H9 (cell line): ENCODE data around the gene FAM76A. TPM values are rescaled to one million over a fixed set of nuclear protein-coding genes. Genes with fewer than 3 reads are reported as not detected.
A peak's percentile ranks its signal among the peaks of the same experiment; 100 is the strongest.

ENCODE experiments used
- DNase-seq: peaks from one replicate; pipeline ENCODE4 v3.0.0-alpha.2; 2017
- H2AFZ ChIP-seq: one replicate; pipeline ENCODE4 v1.6.1; 2013; ENCODE audit warnings: mild to moderate bottlenecking, low read length, control low read depth, moderate library complexity
- H2AK5ac ChIP-seq: 2 replicates; pipeline ENCODE4 v1.6.1; 2013; ENCODE audit warnings: low read length, control low read depth, mixed read lengths; ENCODE audit not compliant: insufficient read length
- H2BK120ac ChIP-seq: one replicate; pipeline ENCODE4 v1.6.1; 2013; ENCODE audit warnings: low read depth, mild to moderate bottlenecking, low read length, control low read depth, inconsistent platforms; ENCODE audit not compliant: poor library complexity, severe bottlenecking
- H2BK12ac ChIP-seq: 2 replicates; pipeline ENCODE4 v1.6.1; 2013; ENCODE audit warnings: low read length, control low read depth, mixed read lengths, low read depth; ENCODE audit not compliant: insufficient read length
- H2BK15ac ChIP-seq: 2 replicates; pipeline ENCODE4 v1.6.1; 2013; ENCODE audit warnings: low read depth, low read length, control low read depth
- H2BK20ac ChIP-seq: one replicate; pipeline ENCODE4 v1.6.1; 2013; ENCODE audit warnings: low read depth, mild to moderate bottlenecking, low read length, control low read depth, inconsistent platforms; ENCODE audit not compliant: poor library complexity, severe bottlenecking
- H2BK5ac ChIP-seq: 2 replicates; pipeline ENCODE4 v1.6.1; 2013; ENCODE audit warnings: low read length, control low read depth, mixed read lengths; ENCODE audit not compliant: insufficient read length
- H3K14ac ChIP-seq: 2 replicates; pipeline ENCODE4 v1.6.1; 2013; ENCODE audit warnings: low read length, control low read depth; ENCODE audit not compliant: insufficient read depth
- H3K18ac ChIP-seq: 2 replicates; pipeline ENCODE4 v1.6.1; 2013; ENCODE audit warnings: low read depth, mild to moderate bottlenecking, mixed read lengths, low read length, control low read depth; ENCODE audit not compliant: insufficient read length
- H3K23ac ChIP-seq: 2 replicates; pipeline ENCODE4 v1.6.1; 2013; ENCODE audit warnings: low read length, control low read depth, mixed read lengths, low read depth; ENCODE audit not compliant: insufficient read length
- H3K23me2 ChIP-seq: 2 replicates; pipeline ENCODE4 v1.6.1; 2013; ENCODE audit warnings: low read depth, mild to moderate bottlenecking, mixed read lengths, low read length, control low read depth; ENCODE audit not compliant: insufficient read length, poor library complexity, severe bottlenecking
- H3K27ac ChIP-seq: 2 replicates; pipeline ENCODE4 v1.5.1; 2013; ENCODE audit warnings: low read length, control low read depth, mixed read lengths, low read depth; ENCODE audit not compliant: insufficient read length
- H3K27me3 ChIP-seq: 2 replicates; pipeline ENCODE4 v1.6.1; 2013; ENCODE audit warnings: low read length, control low read depth, inconsistent platforms; ENCODE audit not compliant: insufficient read depth
- H3K4ac ChIP-seq: 2 replicates; pipeline ENCODE4 v1.6.1; 2013; ENCODE audit warnings: low read depth, mild to moderate bottlenecking, control low read depth, inconsistent platforms, low read length, moderate library complexity
- H3K4me1 ChIP-seq: 2 replicates; pipeline ENCODE4 v1.6.1; 2013; ENCODE audit warnings: low read length, control low read depth, inconsistent platforms; ENCODE audit not compliant: insufficient read depth
- H3K4me2 ChIP-seq: 2 replicates; pipeline ENCODE4 v1.6.1; 2013; ENCODE audit warnings: low read length, control low read depth, mixed read lengths; ENCODE audit not compliant: insufficient read length, insufficient read depth
- H3K56ac ChIP-seq: 2 replicates; pipeline ENCODE4 v1.6.1; 2013; ENCODE audit warnings: low read depth, mild to moderate bottlenecking, mixed read lengths, low read length, control low read depth; ENCODE audit not compliant: insufficient read length
- H3K79me1 ChIP-seq: 2 replicates; pipeline ENCODE4 v1.6.1; 2013; ENCODE audit warnings: low read depth, mild to moderate bottlenecking, moderate library complexity, low read length, control low read depth, inconsistent platforms; ENCODE audit not compliant: insufficient read depth, poor library complexity, severe bottlenecking
- H3K79me2 ChIP-seq: 2 replicates; pipeline ENCODE4 v1.6.1; 2013; ENCODE audit warnings: low read length, control low read depth, inconsistent platforms; ENCODE audit not compliant: insufficient read depth
- H3K9ac ChIP-seq: 2 replicates; pipeline ENCODE4 v1.6.1; 2013; ENCODE audit warnings: low read length, control low read depth, mixed read lengths; ENCODE audit not compliant: insufficient read length; ENCODE audit errors: extremely low read depth
- H3K9me3 ChIP-seq: one replicate; pipeline ENCODE4 v1.6.1; 2013; ENCODE audit warnings: low read depth, low read length, inconsistent platforms; ENCODE audit not compliant: control insufficient read depth
- H3T11ph ChIP-seq: one replicate; pipeline ENCODE4 v1.6.1; 2013; ENCODE audit warnings: mild to moderate bottlenecking, low read length, control low read depth, inconsistent platforms
- H4K20me1 ChIP-seq: one replicate; pipeline ENCODE4 v1.6.1; 2013; ENCODE audit not compliant: control insufficient read depth, insufficient read length, insufficient read depth
- H4K5ac ChIP-seq: 2 replicates; pipeline ENCODE4 v1.6.1; 2013; ENCODE audit warnings: low read depth, mild to moderate bottlenecking, mixed read lengths, low read length, control low read depth; ENCODE audit not compliant: insufficient read length
- H4K8ac ChIP-seq: replicated peaks from 2 replicates; pipeline ENCODE4 v1.6.1; 2013; ENCODE audit warnings: low read length, control low read depth, mixed read lengths, low read depth; ENCODE audit not compliant: insufficient read length
- H4K91ac ChIP-seq: 2 replicates; pipeline ENCODE4 v1.6.1; 2013; ENCODE audit warnings: low read depth, mild to moderate bottlenecking, moderate library complexity, mixed read lengths, low read length, control low read depth; ENCODE audit not compliant: insufficient read length
- H3K27ac Mint-ChIP-seq, 3 experiments: 2 replicates in 2 of 3; 3 replicates in 1 of 3; pipeline ENCODE4 v1.8.0; 2020 to 2021; ENCODE audit warnings: mixed read lengths in 3 of 3, mild to moderate bottlenecking in 1 of 3, moderate library complexity in 1 of 3
- H3K27me3 Mint-ChIP-seq: 2 replicates; pipeline ENCODE4 v1.8.0; 2021; ENCODE audit warnings: low read depth, mild to moderate bottlenecking, moderate library complexity, mixed read lengths
- H3K36me3 Mint-ChIP-seq, 3 experiments: 2 replicates in 2 of 3; 3 replicates in 1 of 3; pipeline ENCODE4 v1.8.0; 2020 to 2021; ENCODE audit warnings: low read depth in 3 of 3, mixed read lengths in 3 of 3; ENCODE audit not compliant: insufficient read depth in 1 of 3
- H3K4me1 Mint-ChIP-seq, 2 experiments: 2 replicates each; pipeline ENCODE4 v1.8.0; 2020; ENCODE audit warnings: mixed read lengths in 2 of 2
- H3K4me3 Mint-ChIP-seq, 2 experiments: 2 replicates in 1 of 2; 3 replicates in 1 of 2; pipeline ENCODE4 v1.8.0; 2020 to 2021; ENCODE audit warnings: mild to moderate bottlenecking in 2 of 2, mixed read lengths in 2 of 2, moderate library complexity in 1 of 2
- H3K9me3 Mint-ChIP-seq, 2 experiments: 2 replicates in 1 of 2; 3 replicates in 1 of 2; pipeline ENCODE4 v1.8.0; 2020; ENCODE audit warnings: mild to moderate bottlenecking in 2 of 2, mixed read lengths in 2 of 2, moderate library complexity in 1 of 2
- WGBS: extraction: QIAGEN DNeasy Blood & Tissue Kit; methylation state at CpG from one replicate; pipeline ENCODE4 v1.1.7; 2013; ENCODE audit warnings: missing lambda C conversion rate, low lambda C conversion rate, mixed read lengths; ENCODE audit not compliant: insufficient read length; ENCODE audit errors: extremely low coverage; 5-methylcytosine and 5-hydroxymethylcytosine counted together
- total RNA-seq: library from RNA; stranded (reverse); gene quantifications from 2 replicates; pipeline ENCODE4 v1.2.1, GENCODE V29; 2021
- TF ChIP-seq, protein P1 (sequence below): fragments of 200-600 bp; sonication (generic); conservative IDR thresholded peaks from 3 replicates; pipeline ENCODE4 v1.8.0; 2021; ENCODE audit warnings: antibody characterized with exemption, mild to moderate bottlenecking

Gene FAM76A
- total RNA-seq, 1 experiment from 2014 or later, result 10.6 TPM

DNA sequence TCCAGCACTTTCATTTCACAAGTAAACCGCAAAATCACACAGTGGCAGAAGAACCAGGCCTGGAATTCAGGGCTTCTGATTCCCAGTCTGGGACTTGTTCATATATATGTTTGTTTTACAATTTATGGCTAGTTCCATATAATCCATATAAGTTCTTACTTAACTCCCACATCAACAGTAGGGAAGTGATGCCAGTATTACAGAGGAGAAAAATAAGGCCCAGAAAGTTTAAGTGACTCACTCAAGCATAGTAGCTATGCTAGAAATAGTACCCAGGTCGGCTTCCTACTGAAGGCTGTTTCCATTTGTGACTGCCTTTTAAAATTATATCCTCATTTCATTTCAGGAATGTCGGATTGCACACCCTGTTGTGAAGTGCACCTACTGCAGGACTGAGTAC, 1.4 kb downstream of the FAM76A start:
- no peak for DNase-seq
- Mint-ChIP-seq H3K27ac (no peak overlapping the region), H3K4me3 (peak overlapping the region in 1 of 2 experiments; percentile 87; a peak in 3 of 5 replicates), H3K27me3 (peaks cover 8% of the 10 kb centered on the region), H3K4me1 (peaks cover 9 to 12% of the 10 kb centered on the region in 2 experiments), H3K9me3 (no peaks in the 10 kb centered on the region; a peak in 1 of 5 replicates), H3K36me3 (peaks cover 1 to 18% (median 18%) of the 10 kb centered on the region in 3 experiments; a peak in 6 of 7 replicates)
- Histone ChIP-seq H3K27ac (no peak overlapping the region), H3K4ac (no peak overlapping the region), H3K23me2 (peaks cover 6% of the 10 kb centered on the region), H4K8ac (no peak overlapping the region), H3K27me3 (no peaks in the 10 kb centered on the region), H4K91ac (no peak overlapping the region), H3K23ac (no peak overlapping the region), H2AFZ (no peak overlapping the region), H2BK20ac (no peak overlapping the region), H4K20me1 (no peaks in the 10 kb centered on the region), H3K18ac (no peak overlapping the region), H2BK12ac (no peak overlapping the region), H2BK5ac (no peak overlapping the region), H3K4me2 (peak overlapping the region; percentile 95), H2BK120ac (no peak overlapping the region), H2AK5ac (no peak overlapping the region), H3K4me1 (no peaks in the 10 kb centered on the region), H3T11ph (no peak overlapping the region), H3K79me2 (no peaks in the 10 kb centered on the region), H3K9me3 (no peaks in the 10 kb centered on the region), H4K5ac (no peak overlapping the region), H3K56ac (no peak overlapping the region), H2BK15ac (no peak overlapping the region), H3K9ac (no peak overlapping the region), H3K14ac (no peak overlapping the region), H3K79me1 (no peaks in the 10 kb centered on the region)
- TF ChIP-seq, protein P1, sequence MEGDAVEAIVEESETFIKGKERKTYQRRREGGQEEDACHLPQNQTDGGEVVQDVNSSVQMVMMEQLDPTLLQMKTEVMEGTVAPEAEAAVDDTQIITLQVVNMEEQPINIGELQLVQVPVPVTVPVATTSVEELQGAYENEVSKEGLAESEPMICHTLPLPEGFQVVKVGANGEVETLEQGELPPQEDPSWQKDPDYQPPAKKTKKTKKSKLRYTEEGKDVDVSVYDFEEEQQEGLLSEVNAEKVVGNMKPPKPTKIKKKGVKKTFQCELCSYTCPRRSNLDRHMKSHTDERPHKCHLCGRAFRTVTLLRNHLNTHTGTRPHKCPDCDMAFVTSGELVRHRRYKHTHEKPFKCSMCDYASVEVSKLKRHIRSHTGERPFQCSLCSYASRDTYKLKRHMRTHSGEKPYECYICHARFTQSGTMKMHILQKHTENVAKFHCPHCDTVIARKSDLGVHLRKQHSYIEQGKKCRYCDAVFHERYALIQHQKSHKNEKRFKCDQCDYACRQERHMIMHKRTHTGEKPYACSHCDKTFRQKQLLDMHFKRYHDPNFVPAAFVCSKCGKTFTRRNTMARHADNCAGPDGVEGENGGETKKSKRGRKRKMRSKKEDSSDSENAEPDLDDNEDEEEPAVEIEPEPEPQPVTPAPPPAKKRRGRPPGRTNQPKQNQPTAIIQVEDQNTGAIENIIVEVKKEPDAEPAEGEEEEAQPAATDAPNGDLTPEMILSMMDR, result no peak
- WGBS, result no CpG with 5 or more reads among the region's 3 CpGs
